Pancreas (tissue), 10 donors: Measurements from ENCODE around the gene TUBA1B. TPM values are rescaled to one million over a fixed set of nuclear protein-coding genes. Genes with fewer than 3 reads are reported as not detected.
"Not testable (repeated sequence)": the region's sequence is repeated elsewhere in the genome, so short reads cannot be mapped to it uniquely, and the experiment has no call there.

ENCODE experiments used
- ATAC-seq, 4 donors: fragments of 200-7000 bp; cut with Tn5 transposase; one replicate each; pipeline versions ENCODE4 v1.8.0 to v1.9.1; 2020; ENCODE audit warnings: mild to moderate bottlenecking in 4 of 4, moderate library complexity in 4 of 4
- DNase-seq, 6 donors: peaks; one replicate each; pipeline ENCODE4 v3.0.0-alpha.2; 2020
- FAIRE-seq: peaks from 2 replicates; lab custom pipeline; 2012; peaks lifted over from hg19 to GRCh38; lab: Jason Lieb, UNC
- H3K27ac ChIP-seq, 4 donors: fragments of 200-600 bp; sonication (generic); 1 replicate in 3 of 4; 2 replicates in 1 of 4; pipeline versions ENCODE4 v1.5.0 to v1.8.0; 2020
- H3K27me3 ChIP-seq, 4 donors: fragments of 200-600 bp; one replicate each; pipeline ENCODE4 v1.8.0; 2021
- H3K36me3 ChIP-seq, 3 donors: fragments of 200-600 bp; sonication (generic) in 1 of 3; one replicate each; pipeline versions ENCODE4 v1.5.0 to v1.8.0; 2020 to 2021
- H3K4me1 ChIP-seq, 3 donors: fragments of 200-600 bp; one replicate each; pipeline ENCODE4 v1.8.0; 2021
- H3K4me3 ChIP-seq, 4 donors: fragments of 200-600 bp; sonication (generic) in 2 of 4; one replicate each; pipeline versions ENCODE4 v1.5.0 to v1.8.0; 2020 to 2021
- H3K9me3 ChIP-seq, 4 donors: fragments of 200-600 bp; one replicate each; pipeline ENCODE4 v1.8.0; 2021
- CTCF ChIP-seq, 4 donors: fragments of 200-600 bp; sonication (generic) in 3 of 4; IDR thresholded peaks; one replicate each; pipeline versions ENCODE4 v1.5.0 to v1.8.0; 2021; ENCODE audit warnings: antibody characterized with exemption in 4 of 4
- WGBS, 2 donors: extraction: QIAGEN DNeasy Blood & Tissue Kit; methylation state at CpG; one replicate each; pipeline ENCODE4 v1.1.7; 2013; 5-methylcytosine and 5-hydroxymethylcytosine counted together
- intact Hi-C, 3 donors: fragments of 100-400 bp; cut with DNase I; formaldehyde crosslinking; loops; one replicate each; pipeline versions ENCODE4 v1.11.1 to v1.14.2; 2022
- polyA plus RNA-seq, 2 donors: library from polyadenylated mRNA; stranded (reverse); fragments of 200-250 nt; gene quantifications; one replicate each; pipeline ENCODE4 v1.2.3, GENCODE V29; 2013
- total RNA-seq, 6 donors: library from RNA; stranded (reverse); fragmentation: NEBNext Ultra II Directional in 4 of 6; extraction: Animal tissue kit (Norgen Biotek cat#: 25700) in 4 of 6; gene quantifications; one replicate each; pipeline versions ENCODE4 v1.2.1 to v1.2.4, GENCODE V29; 2021 to 2023
- donor health status: healthy with polysubstance abuse.
- donor health status: DM: no; HTN: no; CAD: no; lungs with moderate emphysema.
- donor health status: DM: no; HTN: no; CAD: no.
- donor health status: control.
- donor health status: control.
- donor health status: Bipolar disorder and iron deficiency.
- donor health status: DM: yes; HTN: yes; CAD: no.
- donor health status: DM: no; HTN: no; CAD: no.
- donor health status: DM: no; HTN: no; CAD: no.
- donor health status: DM: yes; HTN: yes; CAD: no.

The TUBA1B gene
- total and polyA plus RNA-seq, 8 donors, result 43.1 to 214 (median 109) TPM

GRCh38 chr12:49144384-49144783 is 13.2 kb upstream of the TUBA1B start:
- WGBS, 2 donors, result 73 to 81% methylated on average over 2 of the region's 2 CpGs
- ATAC-seq (no peak), FAIRE-seq (no peak), DNase-seq (no peak)
- no peaks in the 10 kb centered on the region for H3K9me3 ChIP-seq
- TF ChIP-seq CTCF (IDR thresholded peaks at IDR 0.05), result no peak
- no peak overlapping the region for H3K27ac ChIP-seq
- no peaks in the 10 kb centered on the region for H3K4me1 ChIP-seq
- H3K27me3 ChIP-seq, result no peaks in the 10 kb centered on the region
- H3K36me3 ChIP-seq, result no peaks in the 10 kb centered on the region
- H3K4me3 ChIP-seq, result no peak overlapping the region
- intact Hi-C loops, result no loop called here

GRCh38 chr12:49138999-49139398 is 7.8 kb upstream of the TUBA1B start:
- Histone ChIP-seq H3K27me3 (no peaks in the 10 kb centered on the region), H3K9me3 (no peaks in the 10 kb centered on the region), H3K27ac (no peak overlapping the region), H3K4me1 (no peaks in the 10 kb centered on the region), H3K36me3 (no peaks in the 10 kb centered on the region), H3K4me3 (no peak overlapping the region)
- intact Hi-C loops, result no loop called here
- FAIRE-seq, result no peak
- DNase-seq, result no peak
- TF ChIP-seq CTCF (IDR thresholded peaks at IDR 0.05), result no peak
- ATAC-seq, result no peak
- 64 to 80% methylated on average over 2 of the region's 2 CpGs for WGBS, 2 donors

GRCh38 chr12:49138587-49138986 is 7.4 kb upstream of the TUBA1B start:
- no peaks in the 10 kb centered on the region for H3K4me1 ChIP-seq
- TF ChIP-seq CTCF (IDR thresholded peaks at IDR 0.05), result no peak
- no peak for FAIRE-seq
- no peaks in the 10 kb centered on the region for H3K27me3 ChIP-seq
- H3K27ac ChIP-seq, result no peak overlapping the region
- DNase-seq, result no peak
- no peak for ATAC-seq
- intact Hi-C loops, result no loop called here
- no peak overlapping the region for H3K4me3 ChIP-seq
- H3K36me3 ChIP-seq, result no peaks in the 10 kb centered on the region
- no peaks in the 10 kb centered on the region for H3K9me3 ChIP-seq
- WGBS, 2 donors, result 38 to 39% methylated on average over 2 of the region's 2 CpGs

GRCh38 chr12:49137476-49137875 is 6.3 kb upstream of the TUBA1B start:
- no peak overlapping the region for H3K27ac ChIP-seq
- H3K9me3 ChIP-seq, result no peaks in the 10 kb centered on the region
- no peaks in the 10 kb centered on the region for H3K36me3 ChIP-seq
- intact Hi-C loops, result no loop called here
- H3K4me3 ChIP-seq, result no peak overlapping the region
- WGBS, 2 donors, result 89 to 100% methylated on average over 1 of the region's 1 CpG
- peaks cover 0 to 9% (median 4%) of the 10 kb centered on the region in 3 donors for H3K4me1 ChIP-seq
- no peak for FAIRE-seq
- no peaks in the 10 kb centered on the region for H3K27me3 ChIP-seq
- TF ChIP-seq CTCF (IDR thresholded peaks at IDR 0.05), result no peak
- ATAC-seq, result no peak
- DNase-seq, result no peak

GRCh38 chr12:49136997-49137396 is 5.8 kb upstream of the TUBA1B start:
- H3K27ac ChIP-seq, DNase-seq, FAIRE-seq, H3K27me3 ChIP-seq, H3K4me3 ChIP-seq, ATAC-seq, H3K9me3 ChIP-seq, H3K36me3 ChIP-seq, intact Hi-C loops: not testable (repeated sequence)
- WGBS, 2 donors, result 80 to 84% methylated on average over 3 of the region's 3 CpGs
- H3K4me1 ChIP-seq, result peaks cover 0 to 14% (median 8%) of the 10 kb centered on the region in 3 donors
